ENCODE results near the gene CYB561D2.
"Not testable (repeated sequence)": the region's sequence is repeated elsewhere in the genome, so short reads cannot be mapped to it uniquely, and the experiment has no call there.

CYB561D2 gene

DNA sequence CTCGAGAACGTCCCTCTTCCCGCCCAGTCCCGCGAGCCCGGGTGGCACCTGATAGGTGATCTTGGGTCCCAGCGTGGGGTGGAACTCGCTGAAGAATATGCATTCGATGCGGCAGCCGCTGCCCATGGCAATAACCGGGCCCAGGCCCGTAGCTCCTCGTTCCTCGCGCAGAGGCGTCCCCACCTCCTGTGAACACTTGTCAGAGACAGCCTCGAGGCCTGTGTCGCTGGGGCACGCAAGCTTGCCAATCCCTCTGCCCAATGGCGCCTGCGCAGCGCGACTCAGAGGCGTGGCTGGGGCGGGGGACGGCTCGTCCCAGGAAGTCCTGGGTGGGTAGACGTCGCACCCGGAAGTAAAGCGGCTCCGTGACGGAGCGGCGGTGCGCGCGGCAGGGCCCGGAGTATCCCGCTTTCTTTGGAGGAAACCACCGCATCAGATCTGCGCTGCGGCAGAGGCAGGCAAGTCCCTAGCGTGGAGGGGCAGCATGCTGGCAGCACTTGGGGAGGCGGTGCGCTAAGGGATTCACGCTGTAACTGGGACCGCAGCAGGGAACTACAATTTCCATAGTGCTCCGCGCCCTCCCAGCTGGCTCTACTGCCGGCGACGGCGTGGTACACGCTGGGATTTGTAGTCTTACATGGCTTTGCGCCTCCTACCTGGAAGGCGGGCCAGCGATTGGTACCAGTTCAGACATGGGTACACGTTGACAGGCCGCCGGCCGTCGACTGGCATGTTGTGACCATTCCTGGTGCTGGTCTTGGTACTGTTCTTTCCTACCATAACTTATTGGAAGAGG, at the start of gene CYB561D2, which contains the start of gene NPRL2:
Gene CYB561D2, plus strand, starts transcription at position 336 of the 796 bp plus-strand sequence. CDS start 572 bp downstream, outside the sequence.
Gene NPRL2, minus strand, starts transcription at position 249 of the 796 bp plus-strand sequence. Its CDS starts 123 bp downstream, at position 126.
- peak; percentile 74 for FAIRE-seq

GRCh38 chr3:50302095-50303012, 48.3 kb upstream of the CYB561D2 start:
- no peak for FAIRE-seq

DNA sequence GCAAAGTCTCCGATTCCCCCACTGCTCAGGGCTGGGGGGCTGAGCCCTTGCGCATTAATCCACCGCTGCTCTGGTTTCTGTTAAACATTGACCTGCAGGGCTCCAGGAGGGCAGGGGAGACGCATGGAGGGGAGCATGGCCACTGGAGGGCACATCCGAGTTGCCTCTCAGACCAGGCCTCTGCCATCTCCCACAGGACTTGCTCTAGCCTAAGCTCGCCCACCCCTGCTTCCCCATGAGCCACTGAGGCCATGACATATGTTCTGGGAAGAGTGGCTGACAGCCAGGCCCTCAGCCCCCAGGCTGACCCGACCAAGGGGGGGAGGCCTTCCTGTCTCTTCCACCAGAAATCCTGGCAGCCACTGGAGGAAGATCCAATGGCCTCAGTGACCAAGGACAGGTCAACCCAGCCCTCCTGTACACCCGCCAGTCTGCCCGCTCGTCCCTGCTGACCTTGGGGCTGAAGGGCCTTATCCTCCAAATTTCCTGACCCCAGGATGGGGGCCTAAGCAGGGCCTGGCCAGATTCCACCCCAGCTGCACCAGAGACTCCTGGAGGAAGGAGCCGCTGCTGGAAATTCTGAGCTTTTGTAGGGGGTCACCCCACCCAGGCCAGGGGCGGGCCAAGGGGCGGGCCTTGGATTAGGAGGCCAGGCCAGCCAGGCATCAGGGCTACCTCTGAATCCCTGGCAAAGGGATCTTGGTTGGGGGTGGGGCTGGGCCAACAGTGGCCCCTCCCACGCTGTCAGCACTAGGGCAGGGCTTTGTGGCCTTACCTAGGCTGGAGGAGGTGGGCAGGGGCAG, 47.4 kb upstream of the CYB561D2 start, which contains the start of gene HYAL1:
Gene HYAL1, minus strand, starts transcription at position 562 of the 803 bp plus-strand sequence. CDS start 618 bp downstream, outside the sequence.
- FAIRE-seq, result no peak

- no peak for FAIRE-seq
Measured at GRCh38 chr3:50304601-50305000, 46.1 kb upstream of the CYB561D2 start.

DNA sequence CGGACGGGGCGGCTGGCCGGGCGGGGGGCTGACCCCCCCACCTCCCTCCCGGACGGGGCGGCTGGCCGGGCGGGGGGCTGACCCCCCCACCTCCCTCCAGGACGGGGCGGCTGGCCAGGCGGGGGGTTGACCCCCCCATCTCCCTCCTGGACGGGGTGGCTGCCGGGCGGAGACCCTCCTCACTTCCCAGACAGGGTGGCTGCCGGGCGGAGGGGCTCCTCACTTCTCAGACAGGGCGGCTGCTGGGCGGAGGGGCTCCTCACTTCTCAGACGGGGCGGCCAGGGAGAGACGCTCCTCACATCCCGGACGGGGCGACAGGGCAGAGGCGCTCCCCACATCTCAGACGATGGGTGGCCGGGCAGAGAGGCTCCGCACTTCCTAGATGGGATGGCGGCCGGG, 38.6 kb upstream of the CYB561D2 start:
- not testable (repeated sequence) for FAIRE-seq

GRCh38 chr3:50314342-50314741, 36.3 kb upstream of the CYB561D2 start:
- no peak for FAIRE-seq

GRCh38 chr3:50314816-50315215, 35.8 kb upstream of the CYB561D2 start:
- FAIRE-seq, result no peak

DNA sequence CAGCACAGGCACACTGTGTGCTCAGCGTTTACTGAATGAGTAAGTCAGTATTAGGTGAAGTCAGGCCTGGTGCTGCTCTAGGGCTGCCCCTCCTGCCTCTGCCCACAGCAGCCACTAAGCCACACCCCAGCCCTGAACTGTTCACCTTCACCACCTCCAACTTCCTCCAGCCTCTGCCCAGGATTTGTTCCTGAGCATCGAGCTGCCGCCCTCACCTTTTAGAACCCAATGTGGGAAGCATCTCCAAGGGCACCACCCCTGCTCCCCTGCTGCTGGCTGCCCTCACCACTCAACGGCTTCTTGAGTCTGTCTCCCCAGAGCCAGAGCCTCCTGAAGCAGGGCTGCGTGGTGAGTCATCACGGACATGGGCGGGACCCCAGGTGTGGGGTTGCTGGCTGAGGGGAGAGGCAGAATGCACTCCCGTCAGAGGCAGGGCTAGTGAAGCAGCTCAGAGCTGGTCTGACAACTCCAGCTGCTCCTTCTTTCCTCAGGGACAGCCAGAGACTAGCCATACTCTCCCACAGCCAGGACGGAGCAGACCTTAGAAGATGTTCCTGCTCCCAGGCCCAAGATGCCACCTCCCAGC, 33.9 kb upstream of the CYB561D2 start:
- no peak for FAIRE-seq

GRCh38 chr3:50317300-50317699, 33.4 kb upstream of the CYB561D2 start:
- FAIRE-seq, result no peak

DNA sequence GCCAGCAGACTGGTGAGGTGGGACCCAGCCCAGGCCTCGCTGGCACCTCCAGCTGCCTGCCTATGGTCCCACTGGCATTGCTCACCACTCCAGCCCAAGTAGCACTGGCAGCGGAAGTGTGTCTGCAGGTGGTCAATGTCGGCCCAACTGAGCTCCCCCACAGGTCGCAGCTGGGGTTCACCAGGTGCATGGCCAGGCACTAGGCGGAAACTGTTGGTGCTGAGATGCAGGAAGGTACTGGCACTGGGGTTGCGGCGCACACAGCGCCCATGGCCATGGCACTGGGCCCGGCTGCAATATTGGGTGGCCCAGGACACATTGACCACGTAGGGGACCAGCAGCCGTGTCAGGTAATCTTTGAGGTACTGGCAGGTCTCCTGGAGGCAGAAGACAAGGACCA, 32.5 kb upstream of the CYB561D2 start:
- no peak for FAIRE-seq

GRCh38 chr3:50318615-50319014, 32.0 kb upstream of the CYB561D2 start:
- FAIRE-seq, result no peak

DNA sequence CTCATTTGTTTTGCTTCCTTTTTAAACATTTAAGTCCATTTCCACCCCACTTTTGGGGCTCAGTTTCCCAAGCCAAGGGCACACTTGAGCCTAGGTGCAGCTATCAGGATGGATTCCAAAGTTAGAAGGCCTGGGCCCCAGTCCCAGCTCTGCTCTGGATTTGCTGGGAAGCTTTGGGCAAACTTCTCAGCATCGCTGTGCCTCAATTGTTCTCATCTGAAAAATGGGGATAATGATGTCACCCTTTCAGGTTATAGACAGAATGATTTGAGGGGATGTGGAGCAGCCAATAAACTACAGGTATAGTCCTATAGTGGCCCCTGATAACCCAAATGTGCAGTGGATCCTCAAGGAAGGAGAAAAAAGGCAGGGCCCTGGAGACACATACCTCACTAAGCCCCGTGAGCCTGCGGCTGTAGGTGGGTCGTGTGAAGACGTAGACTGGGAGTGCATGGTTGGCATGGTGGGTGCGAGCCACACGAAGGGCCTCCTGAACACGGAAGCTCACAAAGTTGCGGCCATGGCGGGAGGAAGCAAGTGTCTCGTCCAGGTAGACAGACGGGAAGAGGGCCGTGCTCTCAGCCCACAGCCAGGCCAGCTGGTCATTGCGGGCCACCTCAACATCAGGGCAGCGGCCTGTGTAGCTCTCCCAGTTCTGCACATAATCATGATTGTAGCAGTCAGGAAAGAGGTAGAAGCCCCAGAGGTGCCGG, 31.3 kb upstream of the CYB561D2 start:
- FAIRE-seq, result no peak

DNA sequence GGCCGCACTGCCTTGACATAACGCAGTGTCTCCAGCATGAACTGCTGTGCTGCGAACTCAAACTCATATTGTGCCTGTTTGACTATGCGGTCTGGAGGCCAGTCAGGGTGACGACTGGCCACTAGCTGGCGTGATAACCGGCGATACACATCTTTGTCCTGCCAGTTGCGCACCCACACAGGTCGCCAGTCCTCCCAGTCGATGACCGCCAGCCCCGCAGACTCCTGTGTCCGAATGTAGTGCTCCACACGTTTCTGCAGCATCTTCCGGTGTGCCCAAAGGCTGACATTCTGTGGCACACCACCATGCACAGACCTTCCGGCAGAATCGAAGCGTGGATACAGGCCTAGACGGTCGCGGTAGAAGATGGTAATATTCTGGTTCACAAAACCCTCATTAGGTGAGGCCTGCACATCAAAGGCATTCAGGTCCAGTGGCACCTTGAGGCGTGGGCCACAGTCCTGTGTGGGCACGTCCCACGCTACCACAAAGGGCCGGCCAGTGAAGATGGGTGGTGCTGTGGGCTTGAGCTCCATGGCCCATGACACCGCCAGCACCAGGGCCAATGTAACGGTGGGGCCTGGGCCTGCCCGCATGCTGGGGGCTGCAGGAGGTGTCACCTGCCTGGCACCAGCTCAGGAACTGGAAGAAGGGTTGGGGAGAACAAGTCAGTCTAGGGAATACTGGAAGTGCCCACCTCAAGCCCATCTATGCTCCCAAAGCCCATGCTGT, 30.6 kb upstream of the CYB561D2 start:
- FAIRE-seq, result no peak

DNA sequence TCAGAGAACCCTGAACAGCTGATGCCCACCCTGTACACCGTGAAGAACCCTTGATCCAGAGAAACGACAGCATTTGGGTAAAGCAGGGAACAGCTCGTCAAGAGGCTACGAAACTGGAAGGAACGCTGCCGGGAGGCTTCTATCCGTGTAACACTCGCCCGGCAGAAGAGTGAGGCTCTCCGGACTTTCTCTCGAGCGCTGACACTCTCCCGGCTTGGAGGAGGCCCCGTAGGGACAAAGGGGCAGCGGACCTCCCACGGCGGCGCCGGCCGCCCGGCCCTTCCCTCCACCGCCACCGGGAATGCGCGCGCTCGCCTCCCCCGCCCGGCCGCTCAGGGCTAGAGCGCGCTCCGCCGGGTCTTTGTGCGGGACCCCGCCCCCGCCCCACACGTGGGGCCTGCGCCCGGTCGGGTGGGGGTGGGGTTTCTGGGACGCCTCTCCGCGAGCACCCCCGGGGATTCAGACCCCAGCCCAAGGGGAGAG, 29.8 kb upstream of the CYB561D2 start:
- no peak for FAIRE-seq

DNA sequence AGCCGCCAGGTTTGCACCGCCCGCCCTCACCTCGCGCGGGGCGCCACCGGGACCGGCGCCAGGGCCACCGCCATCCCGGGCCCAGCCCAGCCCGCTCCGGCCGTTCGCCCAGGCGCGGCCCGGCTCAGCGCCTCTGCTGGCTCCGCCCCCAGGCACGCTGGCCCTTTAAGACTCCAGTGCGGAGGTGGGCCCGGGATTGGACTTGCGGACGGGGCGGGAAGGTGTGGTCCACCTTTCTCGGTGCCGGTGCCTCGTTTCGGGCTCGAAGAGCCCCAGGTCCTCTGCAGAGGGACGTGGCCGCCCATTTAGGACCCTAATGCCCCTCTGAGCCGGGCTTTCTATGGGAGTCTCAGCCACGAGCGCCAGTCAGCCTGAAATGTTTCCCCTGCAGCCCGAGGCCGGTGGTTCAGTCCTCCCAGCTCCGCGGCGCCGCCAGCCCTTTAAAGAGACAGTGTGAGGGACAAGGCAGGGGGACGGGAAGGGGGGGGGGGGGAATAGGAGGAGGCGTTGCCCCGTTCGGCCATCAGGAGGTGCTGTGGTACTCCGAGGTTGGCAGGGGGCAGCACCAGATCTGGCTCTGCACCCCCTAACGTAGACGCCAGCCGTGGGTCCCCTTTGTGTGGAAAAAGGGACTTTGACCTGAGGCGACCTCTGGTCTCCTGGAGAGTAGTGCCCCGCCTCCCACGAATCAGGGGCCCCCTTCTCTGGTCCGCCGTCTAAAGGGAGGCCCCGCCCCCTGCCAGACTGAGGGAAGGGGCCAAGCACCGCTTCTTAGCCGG, 29.1 kb upstream of the CYB561D2 start:
- no peak for FAIRE-seq

DNA sequence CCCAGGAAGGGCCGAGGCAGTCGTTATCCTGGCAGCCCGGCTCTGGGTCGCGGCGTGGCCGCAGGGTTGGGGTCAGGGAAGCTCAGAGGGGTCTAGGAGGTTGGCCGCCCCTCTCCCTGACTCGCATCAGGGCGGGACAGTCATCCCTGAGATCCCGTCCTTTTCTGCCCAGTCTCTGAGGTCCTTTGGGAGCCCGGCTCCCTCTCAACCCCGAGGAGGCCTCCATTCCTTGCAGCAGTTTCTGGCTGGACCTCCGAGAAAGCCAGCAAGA, 28.6 kb upstream of the CYB561D2 start:
- FAIRE-seq, result no peak

GRCh38 chr3:50322386-50323091, 28.1 kb upstream of the CYB561D2 start, which contains the start of gene HYAL2:
Gene HYAL2 (minus strand): TSS chr3:50322745. CDS start chr3:50320489, 2,256 bp downstream.
- FAIRE-seq, result no peak

GRCh38 chr3:50323092-50323600, 27.5 kb upstream of the CYB561D2 start:
- FAIRE-seq, result no peak

DNA sequence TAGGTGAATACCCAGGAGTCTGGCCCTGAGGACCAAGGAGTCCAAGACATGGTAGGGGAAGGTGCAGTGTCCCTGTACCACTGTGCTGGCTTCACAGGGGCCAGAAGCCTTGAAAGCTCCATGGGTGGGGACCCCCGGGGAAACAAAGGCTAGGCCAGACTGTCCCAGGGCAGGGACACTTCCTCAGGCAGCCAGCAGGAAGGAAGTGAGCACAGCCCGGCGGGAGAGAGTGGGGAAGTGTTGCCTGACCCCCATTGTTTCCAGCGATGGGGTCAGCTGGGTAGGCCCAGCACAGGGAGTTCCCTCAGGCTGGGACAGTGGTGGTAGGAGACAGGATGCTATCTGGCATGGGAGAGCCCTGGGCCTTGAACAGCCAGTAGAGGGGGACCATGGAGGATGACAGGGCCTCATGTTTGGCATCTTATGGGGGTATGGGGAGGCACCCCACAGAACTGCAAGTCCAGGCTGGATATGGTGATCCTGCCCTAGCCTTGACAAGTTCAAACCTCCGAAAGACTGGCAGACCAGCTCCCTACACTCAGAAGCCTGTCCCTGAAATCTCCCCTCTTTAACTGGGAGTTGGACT, 27.0 kb upstream of the CYB561D2 start:
- no peak for FAIRE-seq
